Activated gamma-delta T cell treated with Interleukin-2 at 50 U/mL for 16 hours (primary cell): ENCODE data around the gene DZIP3.

Source experiments
- DNase-seq: peaks from one replicate; pipeline ENCODE4 v3.0.0-alpha.2; 2020

DZIP3 gene

GRCh38 chr3:108589081-108589997, at the start of gene DZIP3, which contains the start of gene CIP2A:
TSS of gene DZIP3 (plus strand) at chr3:108589722. CDS start at chr3:108605407, 15,685 bp downstream.
TSS of gene CIP2A (minus strand) at chr3:108589438. CDS start at chr3:108589375, 63 bp downstream.
- peak; percentile 78 for DNase-seq

- DNase-seq, result no peak
Observed at GRCh38 chr3:108546247-108546646, 43.3 kb upstream of the DZIP3 start.

- DNase-seq, result no peak
Observed at GRCh38 chr3:108546692-108547091, 42.8 kb upstream of the DZIP3 start.

- no peak for DNase-seq
Observed at GRCh38 chr3:108548304-108548703, 41.2 kb upstream of the DZIP3 start.

- DNase-seq, result no peak
Observed at GRCh38 chr3:108548886-108549285, 40.6 kb upstream of the DZIP3 start.

GRCh38 chr3:108552267-108553159, 37.0 kb upstream of the DZIP3 start:
- no peak for DNase-seq

GRCh38 chr3:108554229-108554628, 35.3 kb upstream of the DZIP3 start:
- no peak for DNase-seq

GRCh38 chr3:108554913-108555571, 34.5 kb upstream of the DZIP3 start:
- no peak for DNase-seq

GRCh38 chr3:108555966-108556581, 33.4 kb upstream of the DZIP3 start:
- no peak for DNase-seq

- DNase-seq, result no peak
Observed at GRCh38 chr3:108562565-108562964, 27.0 kb upstream of the DZIP3 start.

- DNase-seq, result no peak
Observed at GRCh38 chr3:108564564-108564963, 25.0 kb upstream of the DZIP3 start.

GRCh38 chr3:108565506-108565905, 24.0 kb upstream of the DZIP3 start:
- DNase-seq, result no peak

GRCh38 chr3:108566599-108566998, 22.9 kb upstream of the DZIP3 start:
- no peak for DNase-seq

- no peak for DNase-seq
Observed at GRCh38 chr3:108569336-108569735, 20.2 kb upstream of the DZIP3 start.

GRCh38 chr3:108578064-108578463, 11.5 kb upstream of the DZIP3 start:
- DNase-seq, result no peak

- no peak for DNase-seq
Observed at GRCh38 chr3:108588601-108589000, 921 bp upstream of the DZIP3 start.

GRCh38 chr3:108589998-108590323, 439 bp downstream of the DZIP3 start:
- no peak for DNase-seq

GRCh38 chr3:108590460-108590859, 938 bp downstream of the DZIP3 start:
- no peak for DNase-seq

- no peak for DNase-seq
Observed at GRCh38 chr3:108595321-108595720, 5.8 kb downstream of the DZIP3 start.

- DNase-seq, result no peak
Observed at GRCh38 chr3:108598375-108598774, 8.9 kb downstream of the DZIP3 start.

- DNase-seq, result no peak
Observed at GRCh38 chr3:108599677-108600409, 10.3 kb downstream of the DZIP3 start.
